IPS-20b (cell line): ENCODE data around the gene HINT1.
"Not testable (repeated sequence)": the region's sequence is repeated elsewhere in the genome, so short reads cannot be mapped to it uniquely, and the experiment has no call there.

Experiments
- H3K27ac ChIP-seq: one replicate; pipeline ENCODE4 v1.5.1; 2013; ENCODE audit warnings: low read length
- H3K27me3 ChIP-seq: 2 replicates; pipeline ENCODE4 v1.6.1; 2013; ENCODE audit warnings: mild to moderate bottlenecking, low read length, inconsistent platforms; ENCODE audit not compliant: insufficient read depth
- H3K36me3 ChIP-seq: 2 replicates; pipeline ENCODE4 v1.6.1; 2013; ENCODE audit warnings: low read depth, mild to moderate bottlenecking, inconsistent platforms, low read length, moderate library complexity; ENCODE audit not compliant: insufficient read depth
- H3K4me1 ChIP-seq: 2 replicates; pipeline ENCODE4 v1.6.1; 2013; ENCODE audit warnings: mild to moderate bottlenecking, control low read depth, inconsistent platforms, low read length, moderate library complexity; ENCODE audit not compliant: insufficient read depth
- H3K4me3 ChIP-seq: 2 replicates; pipeline ENCODE4 v1.5.1; 2013; ENCODE audit warnings: mild to moderate bottlenecking, low read length, inconsistent platforms
- H3K9ac ChIP-seq: 2 replicates; pipeline ENCODE4 v1.6.1; 2013; ENCODE audit warnings: low read depth, mild to moderate bottlenecking, inconsistent platforms, low read length, moderate library complexity
- H3K9me3 ChIP-seq: 2 replicates; pipeline ENCODE4 v1.6.1; 2013; ENCODE audit warnings: mild to moderate bottlenecking, low read depth, low read length, inconsistent platforms; ENCODE audit not compliant: insufficient read depth

Gene HINT1

DNA sequence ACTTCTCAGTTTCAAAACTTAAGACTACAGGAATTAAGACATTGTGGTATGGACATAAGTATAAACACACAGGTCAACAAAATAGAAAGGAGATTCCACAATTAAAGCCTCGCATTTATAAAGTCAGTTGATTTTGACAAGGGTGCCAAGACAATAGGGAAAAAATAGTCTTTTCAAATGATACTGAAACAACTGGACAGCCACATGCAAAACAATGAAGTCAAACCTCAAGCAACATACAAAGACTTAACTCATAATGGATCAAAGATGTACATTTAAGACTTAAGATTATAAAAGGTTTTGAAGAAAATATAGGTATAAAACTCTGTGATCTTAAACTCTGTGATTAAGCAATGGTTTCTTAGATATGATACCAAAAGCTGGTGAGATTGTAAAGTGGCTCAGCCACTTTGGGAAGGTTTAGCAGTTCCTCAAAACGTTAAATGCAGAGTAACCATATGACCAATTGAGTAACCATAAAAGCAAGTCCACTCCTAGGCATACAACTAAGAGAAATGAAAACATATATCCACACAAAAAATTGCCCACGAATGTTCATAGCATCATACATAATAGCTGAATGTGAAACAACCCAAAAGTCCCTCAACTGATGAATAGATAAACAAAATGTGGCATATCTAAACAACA lies 22.0 kb downstream of the HINT1 start:
- Histone ChIP-seq H3K9ac (no peak overlapping the region), H3K9me3 (peaks cover 4% of the 10 kb centered on the region), H3K27me3 (no peaks in the 10 kb centered on the region), H3K27ac (no peak overlapping the region), H3K4me1 (no peaks in the 10 kb centered on the region), H3K36me3 (no peaks in the 10 kb centered on the region), H3K4me3 (no peak overlapping the region)

DNA sequence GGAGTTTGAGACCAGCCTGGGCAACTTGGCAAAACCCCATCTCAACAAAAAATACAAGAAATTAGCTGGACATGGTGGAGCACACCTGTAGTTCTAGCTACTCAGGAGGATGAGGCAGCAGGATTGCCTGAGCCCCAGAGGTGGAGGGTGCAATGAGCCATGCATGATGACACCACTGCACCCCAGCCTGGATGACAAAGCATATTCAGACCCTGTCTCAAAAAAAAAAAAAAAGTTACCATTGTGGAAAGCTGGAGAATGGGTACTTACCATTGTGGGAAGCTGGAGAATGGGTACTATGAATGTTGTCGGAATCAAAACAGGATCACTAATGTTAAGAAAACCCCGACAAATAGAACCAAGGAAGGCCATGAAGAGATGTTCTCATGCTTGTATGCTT lies 25.7 kb downstream of the HINT1 start:
- H3K9me3 ChIP-seq: peaks cover 4% of the 10 kb centered on the region
- no peaks in the 10 kb centered on the region for H3K27me3 ChIP-seq
- H3K4me1 ChIP-seq: no peaks in the 10 kb centered on the region
- no peak overlapping the region for H3K9ac ChIP-seq
- no peaks in the 10 kb centered on the region for H3K36me3 ChIP-seq
- no peak overlapping the region for H3K27ac ChIP-seq
- H3K4me3 ChIP-seq: no peak overlapping the region

DNA sequence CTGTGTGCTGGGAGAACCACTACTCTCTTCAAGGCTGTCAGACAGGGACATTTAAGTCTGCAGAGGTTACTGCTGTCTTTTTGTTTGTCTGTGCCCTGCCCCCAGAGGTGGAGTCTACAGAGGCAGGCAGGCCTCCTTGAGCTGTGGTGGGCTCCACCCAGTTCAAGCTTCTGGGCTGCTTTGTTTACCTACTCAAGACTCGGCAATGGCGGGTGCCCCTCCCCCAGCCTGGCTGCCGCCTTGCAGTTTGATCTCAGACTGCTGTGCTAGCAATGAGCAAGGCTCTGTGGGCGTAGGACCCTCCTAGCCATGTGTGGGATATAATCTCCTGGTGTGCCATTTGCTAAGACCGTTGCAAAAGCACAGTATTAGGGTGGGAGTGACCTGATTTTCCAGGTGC lies 26.6 kb downstream of the HINT1 start:
- not testable (repeated sequence) for H3K4me3 ChIP-seq, H3K9ac ChIP-seq, H3K27me3 ChIP-seq

DNA sequence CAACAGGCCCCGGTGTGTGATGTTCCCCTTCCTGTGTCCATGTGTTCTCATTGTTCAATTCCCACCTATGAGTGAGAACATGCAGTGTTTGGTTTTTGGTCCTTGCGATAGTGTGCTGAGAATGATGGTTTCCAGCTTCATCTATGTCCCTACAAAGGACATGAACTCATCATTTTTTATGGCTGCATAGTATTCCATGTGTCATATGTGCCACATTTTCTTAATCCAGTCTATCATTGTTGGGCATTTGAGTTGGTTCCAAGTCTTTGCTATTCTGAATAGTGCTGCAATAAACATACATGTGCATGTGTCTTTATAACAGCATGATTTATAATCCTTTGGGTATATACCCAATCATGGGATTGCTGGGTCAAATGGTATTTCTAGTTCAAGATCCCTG lies 32.0 kb downstream of the HINT1 start:
- H3K9me3 ChIP-seq, H3K4me1 ChIP-seq, H3K27me3 ChIP-seq: not testable (repeated sequence)

More for the DNA sequence above, 26.6 kb downstream of the HINT1 start:
- not testable (repeated sequence) for H3K4me1 ChIP-seq, H3K9me3 ChIP-seq, H3K27ac ChIP-seq, H3K36me3 ChIP-seq

DNA sequence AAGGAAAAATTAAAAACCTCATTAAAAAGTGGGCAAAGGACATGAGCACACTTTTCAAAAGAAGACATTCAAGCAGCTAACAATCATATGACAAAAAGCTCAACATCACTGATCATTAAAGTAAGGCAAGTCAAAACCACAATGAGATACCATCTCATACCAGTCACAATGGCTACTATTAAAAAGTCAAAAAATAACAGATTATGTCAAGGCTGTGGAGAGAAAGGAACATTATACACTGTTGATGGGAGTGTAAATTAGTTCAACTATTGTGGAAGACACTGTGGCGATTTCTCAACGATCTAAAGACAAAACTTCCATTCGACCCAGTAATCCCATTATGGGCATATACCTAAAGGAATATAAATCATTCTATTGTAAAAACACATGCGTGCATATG lies 35.8 kb downstream of the HINT1 start:
- Histone ChIP-seq H3K27ac (no peak overlapping the region), H3K36me3 (no peaks in the 10 kb centered on the region), H3K27me3 (no peaks in the 10 kb centered on the region), H3K4me3 (no peak overlapping the region), H3K9me3 (peaks cover 10% of the 10 kb centered on the region), H3K9ac (no peak overlapping the region), H3K4me1 (no peaks in the 10 kb centered on the region)

More for the DNA sequence above, 32.0 kb downstream of the HINT1 start:
- H3K36me3 ChIP-seq, H3K9ac ChIP-seq, H3K27ac ChIP-seq, H3K4me3 ChIP-seq: not testable (repeated sequence)

DNA sequence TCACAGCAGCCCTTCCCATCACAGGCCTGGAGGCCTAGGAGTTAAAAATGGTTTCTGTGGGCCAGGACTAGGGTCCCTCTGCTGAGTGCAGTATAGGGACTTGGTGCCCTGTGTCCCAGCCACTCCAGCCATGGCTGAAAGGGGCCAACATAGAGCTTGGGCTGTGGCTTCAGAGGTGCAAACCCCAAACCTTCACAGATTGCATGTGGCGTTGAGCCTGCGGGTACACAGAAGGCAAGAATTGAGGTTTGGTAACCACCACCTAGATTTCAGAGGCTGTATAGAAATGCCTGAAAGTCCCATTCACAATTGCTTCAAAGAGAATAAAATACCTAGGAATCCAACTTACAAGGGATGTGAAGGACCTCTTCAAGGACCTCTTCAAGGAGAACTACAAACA lies 37.8 kb downstream of the HINT1 start:
- H3K27me3 ChIP-seq, H3K4me1 ChIP-seq, H3K36me3 ChIP-seq, H3K27ac ChIP-seq, H3K9ac ChIP-seq, H3K4me3 ChIP-seq: not testable (repeated sequence)
- H3K9me3 ChIP-seq: peaks cover 20% of the 10 kb centered on the region

DNA sequence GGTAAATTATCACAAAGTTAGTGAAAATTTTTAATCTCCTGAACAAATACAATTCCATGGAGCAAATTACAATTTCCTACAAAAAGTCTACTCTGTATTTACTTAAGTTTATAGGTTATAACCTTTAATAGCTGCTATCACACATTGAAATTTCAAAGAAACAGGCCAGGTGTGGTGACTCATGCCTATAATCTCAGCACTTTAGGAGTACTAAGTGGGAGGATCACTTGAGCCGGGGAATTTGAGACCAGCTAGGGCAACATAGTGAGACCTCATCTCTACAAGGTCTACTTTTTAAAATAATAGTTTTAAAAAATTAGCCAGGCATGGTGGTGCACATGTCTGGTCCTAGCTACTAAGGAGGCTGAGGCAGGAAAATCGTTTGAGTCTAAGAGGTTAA lies 50.3 kb downstream of the HINT1 start:
- no peak overlapping the region for H3K4me3 ChIP-seq
- H3K9ac ChIP-seq: no peak overlapping the region
- no peak overlapping the region for H3K27ac ChIP-seq
- no peaks in the 10 kb centered on the region for H3K27me3 ChIP-seq
- H3K36me3 ChIP-seq: no peaks in the 10 kb centered on the region
- no peaks in the 10 kb centered on the region for H3K9me3 ChIP-seq
- no peaks in the 10 kb centered on the region for H3K4me1 ChIP-seq

DNA sequence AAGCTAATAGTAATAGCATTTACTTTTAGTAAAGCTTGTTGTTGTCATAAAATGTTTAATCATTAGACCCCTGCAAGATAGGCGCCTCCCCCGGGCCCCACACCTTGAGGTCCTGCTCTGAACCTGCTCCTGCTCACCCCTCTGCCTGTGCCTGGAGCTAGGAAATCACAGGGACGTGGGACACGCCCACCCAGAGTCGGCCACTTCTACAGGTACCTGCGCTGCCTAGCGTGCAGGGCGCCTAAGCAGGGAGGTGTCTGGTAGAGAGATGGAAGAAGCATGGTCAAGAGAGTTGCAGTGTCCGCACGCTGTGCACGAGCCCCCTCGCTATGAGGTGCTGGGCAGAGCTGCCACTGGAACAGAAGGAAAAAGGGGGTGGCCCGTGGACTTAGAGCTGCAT lies 52.6 kb downstream of the HINT1 start:
- Histone ChIP-seq H3K36me3 (no peaks in the 10 kb centered on the region), H3K27me3 (no peaks in the 10 kb centered on the region), H3K9ac (no peak overlapping the region), H3K27ac (no peak overlapping the region), H3K9me3 (no peaks in the 10 kb centered on the region), H3K4me1 (no peaks in the 10 kb centered on the region), H3K4me3 (no peak overlapping the region)

DNA sequence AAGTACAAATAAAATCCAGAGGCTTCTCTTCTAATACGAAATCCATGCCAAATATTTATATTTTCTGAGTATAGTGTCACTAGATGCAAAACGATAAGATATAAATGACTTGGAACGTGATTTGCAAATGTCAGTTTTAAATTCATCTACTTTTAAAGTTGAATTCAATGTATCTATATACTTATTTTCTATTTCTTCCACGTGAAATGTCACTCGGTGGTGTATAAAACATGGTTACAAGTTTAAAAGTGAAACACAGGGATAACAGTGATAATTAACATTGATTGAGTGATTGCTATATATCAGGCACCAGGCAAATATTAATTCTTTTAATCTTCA lies 54.8 kb downstream of the HINT1 start:
- Histone ChIP-seq H3K36me3 (no peaks in the 10 kb centered on the region), H3K4me3 (no peak overlapping the region), H3K9me3 (no peaks in the 10 kb centered on the region), H3K9ac (no peak overlapping the region), H3K27me3 (no peaks in the 10 kb centered on the region), H3K27ac (no peak overlapping the region), H3K4me1 (no peaks in the 10 kb centered on the region)

DNA sequence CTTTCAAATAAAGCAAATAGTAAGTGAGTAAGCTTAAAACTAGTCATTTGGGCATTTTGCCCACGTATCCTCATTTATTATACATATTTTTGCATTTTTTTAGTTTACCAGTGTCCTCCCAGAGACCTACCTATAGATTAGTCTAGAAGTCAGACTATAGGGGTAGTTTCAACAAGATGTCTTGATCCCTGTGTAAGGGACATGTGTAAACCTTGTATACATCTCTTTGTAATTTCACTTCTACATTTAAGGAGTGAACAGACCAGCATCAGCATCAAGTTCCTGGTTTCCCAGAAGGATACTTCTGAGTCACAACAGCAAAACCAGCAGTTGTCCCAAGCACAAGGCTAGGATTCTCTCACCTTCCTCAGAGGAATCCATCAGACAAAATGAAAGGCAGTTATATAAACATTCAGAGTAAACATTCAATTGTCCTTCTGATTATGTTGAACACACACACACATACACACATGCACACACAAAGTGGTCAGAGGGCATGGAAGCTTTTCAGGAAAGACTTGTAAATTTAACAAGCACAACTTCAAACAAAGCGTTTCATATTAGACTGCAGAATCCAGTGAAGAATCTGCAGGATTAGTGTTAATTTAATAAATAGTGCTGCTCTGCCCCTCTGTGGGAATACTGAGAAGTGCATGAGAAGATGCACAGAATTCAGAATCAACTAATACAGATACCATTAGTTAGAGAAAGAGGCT lies 55.4 kb downstream of the HINT1 start:
- Histone ChIP-seq H3K4me3 (no peak overlapping the region), H3K27ac (no peak overlapping the region), H3K4me1 (no peaks in the 10 kb centered on the region), H3K36me3 (no peaks in the 10 kb centered on the region), H3K9me3 (no peaks in the 10 kb centered on the region), H3K9ac (no peak overlapping the region), H3K27me3 (no peaks in the 10 kb centered on the region)
